H4 (cell line): ENCODE results near the gene RPSA. TPM values are rescaled to one million over a fixed set of nuclear protein-coding genes. Genes with fewer than 3 reads are reported as not detected.
"Not testable (repeated sequence)": the region's sequence is repeated elsewhere in the genome, so short reads cannot be mapped to it uniquely, and the experiment has no call there.

Experiments used
- DNase-seq: peaks from one replicate; pipeline ENCODE4 v3.0.0-alpha.2; 2015; ENCODE audit warnings: low spot score
- total RNA-seq: library from RNA; depleted of rRNA; stranded (reverse); fragments of >200 nt; shearing (Covaris generic); gene quantifications from 2 replicates; pipeline ENCODE4 v1.2.3, GENCODE V29; 2014

Gene RPSA
- total RNA-seq, 1 experiment from 2014 or later: 2,637 TPM

- DNase-seq: no peak
These were observed 17.7 kb upstream of the RPSA start for GRCh38 chr3:39388741-39389248.

GRCh38 chr3:39390181-39390580 lies 16.3 kb upstream of the RPSA start:
- DNase-seq: no peak

- DNase-seq: no peak
These were observed 9.8 kb upstream of the RPSA start for GRCh38 chr3:39396690-39397089.

- no peak for DNase-seq
These were observed 7.8 kb upstream of the RPSA start for GRCh38 chr3:39398700-39399099.

- DNase-seq: no peak
These were observed 4.5 kb upstream of the RPSA start for GRCh38 chr3:39401983-39402382.

GRCh38 chr3:39404943-39405686 lies 1.4 kb upstream of the RPSA start:
- DNase-seq: no peak

GRCh38 chr3:39405687-39406367 lies 693 bp upstream of the RPSA start:
- no peak for DNase-seq

GRCh38 chr3:39407259-39407629 lies 724 bp downstream of the RPSA start:
- no peak for DNase-seq

- no peak for DNase-seq
These were observed 1.4 kb downstream of the RPSA start for GRCh38 chr3:39407773-39408492.

GRCh38 chr3:39408493-39409372 lies 2.2 kb downstream of the RPSA start:
- no peak for DNase-seq

- no peak for DNase-seq
These were observed 3.1 kb downstream of the RPSA start for GRCh38 chr3:39409514-39410136.

GRCh38 chr3:39410893-39411292 lies 4.4 kb downstream of the RPSA start:
- no peak for DNase-seq

GRCh38 chr3:39412668-39413260 lies 6.2 kb downstream of the RPSA start:
- no peak for DNase-seq

GRCh38 chr3:39413691-39414420 lies 7.3 kb downstream of the RPSA start:
- DNase-seq: no peak

- DNase-seq: no peak
These were observed 7.9 kb downstream of the RPSA start for GRCh38 chr3:39414421-39414907.

- DNase-seq: not testable (repeated sequence)
These were observed 8.8 kb downstream of the RPSA start for GRCh38 chr3:39415302-39415701.

- DNase-seq: no peak
These were observed 9.5 kb downstream of the RPSA start for GRCh38 chr3:39415983-39416382.

GRCh38 chr3:39416998-39417397 lies 10.5 kb downstream of the RPSA start:
- DNase-seq: not testable (repeated sequence)

- not testable (repeated sequence) for DNase-seq
These were observed 12.2 kb downstream of the RPSA start for GRCh38 chr3:39418556-39419225.
